GM12878 (cell line): ENCODE results near the gene RALBP1. TPM values are rescaled to one million over a fixed set of nuclear protein-coding genes. Genes with fewer than 3 reads are reported as not detected.

Source experiments
- ATAC-seq: fragments of 200-7000 bp; cut with Tn5 transposase; 3 replicates; pipeline ENCODE4 v1.9.1; 2020; ENCODE audit warnings: mild to moderate bottlenecking, moderate library complexity
- BruUV-seq: library from RNA; stranded (reverse); fragments of 400-500 nt; replicated peaks from 2 replicates; lab custom pipeline; 2021; lab: Mats Ljungman, UMichigan
- CTCF ChIA-PET: fragments of 300-600 bp; sonication (Branson Sonifier 250); formaldehyde crosslinking; extraction: SDS; loops from one replicate; lab custom pipeline; 2021; ENCODE audit warnings: inconsistent platforms; lab: Yijun Ruan, JAX
- POLR2A ChIA-PET: fragments of 350-600 bp; formaldehyde crosslinking; extraction: SDS; loops from one replicate; lab custom pipeline; 2021; ENCODE audit warnings: inconsistent platforms; lab: Charles Lee
- RAD21 ChIA-PET: fragments of 300-600 bp; sonication (Branson Sonifier 250); formaldehyde crosslinking; loops from one replicate; lab custom pipeline; 2023; ENCODE audit warnings: antibody characterized with exemption; ENCODE audit not compliant: unreplicated experiment; lab: Charles Lee
- SMC1A ChIA-PET: fragments of 300-600 bp; sonication (Branson Sonifier 250); formaldehyde crosslinking; loops from one replicate; lab custom pipeline; 2023; ENCODE audit not compliant: unreplicated experiment, uncharacterized antibody; lab: Charles Lee
- DNase-seq: peaks from one replicate; pipeline ENCODE4 v3.0.0-alpha.2; 2011; ENCODE audit warnings: low read depth, low spot score
- FAIRE-seq: peaks from 3 replicates; lab custom pipeline; 2011; peaks lifted over from hg19 to GRCh38; lab: Jason Lieb, UNC
- H2AFZ ChIP-seq: 2 replicates; pipeline ENCODE4 v1.6.0; 2011; ENCODE audit warnings: low read depth, low read length, control low read depth; ENCODE audit not compliant: control insufficient read depth
- H3K27ac ChIP-seq: 2 replicates; pipeline ENCODE4 v1.5.1; 2011; ENCODE audit warnings: control low read depth; ENCODE audit not compliant: control insufficient read depth, insufficient read depth
- H3K27me3 ChIP-seq, 2 experiments: replicated peaks in 1 of 2; 2 replicates each; pipeline versions ENCODE4 v1.6.0 to v1.6.1; 2011; ENCODE audit warnings: low read length in 1 of 2; ENCODE audit not compliant: control insufficient read depth in 2 of 2, insufficient read depth in 2 of 2
- H3K36me3 ChIP-seq, 2 experiments: 2 replicates each; pipeline ENCODE4 v1.5.1; 2011; ENCODE audit warnings: low read length in 1 of 2; ENCODE audit not compliant: control insufficient read depth in 2 of 2, insufficient read depth in 2 of 2
- H3K4me1 ChIP-seq: 2 replicates; pipeline ENCODE4 v1.6.1; 2011; ENCODE audit warnings: mild to moderate bottlenecking, low read length, moderate library complexity, mixed read lengths; ENCODE audit not compliant: control insufficient read depth, insufficient read depth
- H3K4me2 ChIP-seq: 2 replicates; pipeline ENCODE4 v1.6.0; 2011; ENCODE audit warnings: control low read depth; ENCODE audit not compliant: control insufficient read depth, insufficient read depth
- H3K4me3 ChIP-seq: fragments of 200-600 bp; sonication (generic); 2 replicates; pipeline ENCODE4 v1.5.1; 2016
- H3K79me2 ChIP-seq: 2 replicates; pipeline ENCODE4 v1.6.0; 2011; ENCODE audit warnings: low read length; ENCODE audit not compliant: control insufficient read depth, insufficient read depth
- H3K9ac ChIP-seq: 2 replicates; pipeline ENCODE4 v1.8.0; 2011; ENCODE audit warnings: low read length, control low read depth, mixed read lengths; ENCODE audit not compliant: control insufficient read depth, insufficient read depth
- H3K9me3 ChIP-seq: replicated peaks from 3 replicates; pipeline ENCODE4 v1.5.1; 2011; ENCODE audit warnings: mild to moderate bottlenecking, low read length; ENCODE audit not compliant: control insufficient read depth, insufficient read depth
- H4K20me1 ChIP-seq: 2 replicates; pipeline ENCODE4 v1.6.0; 2011; ENCODE audit not compliant: control insufficient read depth, insufficient read depth
- BMI1 ChIP-seq: fragments of 450-650 bp; IDR thresholded peaks from 2 replicates; pipeline ENCODE4 v1.6.1; 2016; ENCODE audit warnings: mild to moderate bottlenecking, moderate library complexity, borderline replicate concordance
- EGR1 ChIP-seq, 2 experiments: IDR thresholded peaks; 1 replicate in 1 of 2; 2 replicates in 1 of 2; pipeline ENCODE4 v1.6.1; 2011 to 2012; ENCODE audit warnings: low read depth in 2 of 2, low read length in 2 of 2, borderline replicate concordance in 1 of 2, mild to moderate bottlenecking in 1 of 2, moderate library complexity in 1 of 2
- ETV6 ChIP-seq, 2 experiments: fragments of 450-650 bp in 1 of 2; IDR thresholded peaks in 1 of 2; conservative IDR thresholded peaks in 1 of 2; 2 replicates each; pipeline ENCODE4 v1.6.1; 2014; ENCODE audit warnings: antibody characterized with exemption in 1 of 2, borderline replicate concordance in 1 of 2, low read depth in 1 of 2, mild to moderate bottlenecking in 1 of 2, moderate library complexity in 1 of 2
- FOXK2 ChIP-seq: fragments of 450-650 bp; IDR thresholded peaks from 2 replicates; pipeline ENCODE4 v1.6.1; 2017; ENCODE audit warnings: mild to moderate bottlenecking, moderate library complexity
- HCFC1 ChIP-seq: fragments of 150-350 bp; IDR thresholded peaks from 2 replicates; pipeline ENCODE4 v1.6.1; 2014; ENCODE audit warnings: low read length
- JUND ChIP-seq: IDR thresholded peaks from 2 replicates; pipeline ENCODE4 v1.6.1; 2012; ENCODE audit warnings: low read depth, mild to moderate bottlenecking, low read length, improper control_type of control experiment, moderate library complexity
- NBN ChIP-seq: fragments of 450-650 bp; IDR thresholded peaks from 2 replicates; pipeline ENCODE4 v1.6.1; 2016
- NFYA ChIP-seq: IDR thresholded peaks from 2 replicates; pipeline ENCODE4 v1.6.1; 2011; ENCODE audit warnings: low read depth, mild to moderate bottlenecking, low read length, improper control_type of control experiment, borderline replicate concordance
- SREBF1 ChIP-seq: IDR thresholded peaks from 2 replicates; pipeline ENCODE4 v1.6.1; 2012; ENCODE audit warnings: mild to moderate bottlenecking, low read length
- ZNF274 ChIP-seq: IDR thresholded peaks from one replicate; pipeline ENCODE4 v1.8.0; 2011; ENCODE audit not compliant: insufficient read length, insufficient read depth
- WGBS: methylation state at CpG from one replicate; pipeline ENCODE4 v1.1.6; 2016; ENCODE audit warnings: low lambda C conversion rate; ENCODE audit not compliant: insufficient replicate concordance, insufficient coverage; ENCODE audit errors: missing lambda C conversion rate; 5-methylcytosine and 5-hydroxymethylcytosine counted together
- in situ Hi-C: fragments of 300-500 bp; cut with MboI; formaldehyde crosslinking; loops from 9 replicates; pipeline ENCODE4 v1.14.3; 2018; ENCODE audit warnings: mixed read lengths
- intact Hi-C: fragments of 100-400 bp; cut with micrococcal nuclease; formaldehyde crosslinking; loops from one replicate; pipeline ENCODE4 v1.14.2; 2022; ENCODE audit not compliant: unreplicated experiment
- polyA plus RNA-seq, 11 experiments: library from polyadenylated mRNA; depleted of rRNA in 4 of 11; unstranded in 6 of 11; stranded (reverse) in 5 of 11; fragments of >200 nt; fragmentation: Nextera tagmentation in 4 of 11; fragmentation: Illumina TruSeq in 1 of 11; extraction: Ambion mirVana in 4 of 11; extraction: Trizol in 1 of 11; gene quantifications; 1 replicate in 1 of 11; 2 replicates in 10 of 11; pipeline versions ENCODE4 v1.2.1 to v1.2.3, GENCODE V29; 2011 to 2016; ENCODE audit warnings: inconsistent platforms in 2 of 11, missing spikeins in 2 of 11, low read depth in 1 of 11
- total RNA-seq, 4 experiments: library from RNA; depleted of rRNA in 3 of 4; stranded (reverse); fragments of >200 nt in 3 of 4; fragmentation: Illumina TruSeq in 1 of 4; extraction: Trizol in 1 of 4; gene quantifications; 2 replicates each; pipeline versions ENCODE4 v1.2.1 to v1.2.3, GENCODE V29; 2013 to 2021
- TF ChIP-seq, protein P1 (sequence below): fragments of 450-650 bp; formaldehyde crosslinking; IDR thresholded peaks from 2 replicates; pipeline ENCODE4 v1.4.0; 2020; ENCODE audit warnings: mild to moderate bottlenecking, moderate library complexity
- TF ChIP-seq, protein P2 (sequence below), 3 experiments: IDR thresholded peaks in 2 of 3; conservative IDR thresholded peaks in 1 of 3; 2 replicates each; pipeline ENCODE4 v1.5.1; 2011; ENCODE audit warnings: low read depth in 3 of 3, low read length in 3 of 3, mild to moderate bottlenecking in 3 of 3, control low read depth in 2 of 3, moderate library complexity in 2 of 3, inconsistent platforms in 1 of 3, mixed read lengths in 1 of 3; ENCODE audit not compliant: control insufficient read depth in 2 of 3, insufficient read depth in 1 of 3; ENCODE audit errors: extremely low read depth in 1 of 3
- TF ChIP-seq, protein P3 (sequence below): IDR thresholded peaks from 2 replicates; pipeline ENCODE4 v1.6.1; 2011; ENCODE audit warnings: low read depth, mild to moderate bottlenecking, low read length, moderate library complexity, borderline replicate concordance; ENCODE audit errors: extremely low read depth
- TF ChIP-seq, protein P4 (sequence below): fragments of 450-650 bp; IDR thresholded peaks from 2 replicates; pipeline ENCODE4 v1.6.1; 2016; ENCODE audit warnings: mild to moderate bottlenecking
- TF ChIP-seq, protein P5 (sequence below): IDR thresholded peaks from 2 replicates; pipeline ENCODE4 v1.6.1; 2012; ENCODE audit warnings: low read depth, low read length, improper control_type of control experiment

Gene RALBP1
- total and polyA plus RNA-seq, 10 of the 15 experiments (the other 5 are each of a cell fraction or from before 2014, with no cell fraction given), result 11.2 to 46.9 (median 41.8) TPM

DNA sequence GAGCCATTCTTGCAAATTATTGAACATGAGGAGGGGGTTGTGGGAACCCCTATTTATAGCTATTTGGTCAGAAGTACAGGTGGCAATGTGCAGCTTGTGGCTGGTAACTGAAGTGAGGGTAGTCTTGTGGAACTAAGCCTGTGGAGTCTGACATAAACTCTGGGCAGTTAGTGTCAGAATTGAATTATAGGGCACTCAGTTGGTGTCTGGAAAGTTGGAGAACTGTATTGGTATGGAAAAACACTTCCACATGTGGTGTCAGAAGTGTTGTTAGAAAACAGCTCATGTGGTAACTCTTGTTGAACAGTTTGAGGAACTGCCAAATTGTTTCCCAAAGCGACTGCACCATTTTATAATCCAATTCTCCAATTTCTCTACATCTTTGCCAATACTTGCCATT lies 7.5 kb downstream of the RALBP1 start (continued):
- TF ChIP-seq, protein P1, sequence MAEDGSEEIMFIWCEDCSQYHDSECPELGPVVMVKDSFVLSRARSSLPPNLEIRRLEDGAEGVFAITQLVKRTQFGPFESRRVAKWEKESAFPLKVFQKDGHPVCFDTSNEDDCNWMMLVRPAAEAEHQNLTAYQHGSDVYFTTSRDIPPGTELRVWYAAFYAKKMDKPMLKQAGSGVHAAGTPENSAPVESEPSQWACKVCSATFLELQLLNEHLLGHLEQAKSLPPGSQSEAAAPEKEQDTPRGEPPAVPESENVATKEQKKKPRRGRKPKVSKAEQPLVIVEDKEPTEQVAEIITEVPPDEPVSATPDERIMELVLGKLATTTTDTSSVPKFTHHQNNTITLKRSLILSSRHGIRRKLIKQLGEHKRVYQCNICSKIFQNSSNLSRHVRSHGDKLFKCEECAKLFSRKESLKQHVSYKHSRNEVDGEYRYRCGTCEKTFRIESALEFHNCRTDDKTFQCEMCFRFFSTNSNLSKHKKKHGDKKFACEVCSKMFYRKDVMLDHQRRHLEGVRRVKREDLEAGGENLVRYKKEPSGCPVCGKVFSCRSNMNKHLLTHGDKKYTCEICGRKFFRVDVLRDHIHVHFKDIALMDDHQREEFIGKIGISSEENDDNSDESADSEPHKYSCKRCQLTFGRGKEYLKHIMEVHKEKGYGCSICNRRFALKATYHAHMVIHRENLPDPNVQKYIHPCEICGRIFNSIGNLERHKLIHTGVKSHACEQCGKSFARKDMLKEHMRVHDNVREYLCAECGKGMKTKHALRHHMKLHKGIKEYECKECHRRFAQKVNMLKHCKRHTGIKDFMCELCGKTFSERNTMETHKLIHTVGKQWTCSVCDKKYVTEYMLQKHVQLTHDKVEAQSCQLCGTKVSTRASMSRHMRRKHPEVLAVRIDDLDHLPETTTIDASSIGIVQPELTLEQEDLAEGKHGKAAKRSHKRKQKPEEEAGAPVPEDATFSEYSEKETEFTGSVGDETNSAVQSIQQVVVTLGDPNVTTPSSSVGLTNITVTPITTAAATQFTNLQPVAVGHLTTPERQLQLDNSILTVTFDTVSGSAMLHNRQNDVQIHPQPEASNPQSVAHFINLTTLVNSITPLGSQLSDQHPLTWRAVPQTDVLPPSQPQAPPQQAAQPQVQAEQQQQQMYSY (CRISPR knock-in tag), result no peak
- no peak for TF ChIP-seq ETV6 (conservative IDR thresholded peaks at IDR 0.05 in 1 of 2, IDR thresholded peaks at IDR 0.05 in 1 of 2; ENCODE audit: borderline replicate concordance in 1 of 2, low read depth in 1 of 2)
- no peak for TF ChIP-seq ZNF274
- TF ChIP-seq SREBF1, result no peak
- no peak for TF ChIP-seq EGR1 (IDR thresholded peaks at IDR 0.05; ENCODE audit: borderline replicate concordance in 1 of 2, low read depth in 2 of 2, low read length in 2 of 2)
- TF ChIP-seq NBN, result no peak
- TF ChIP-seq BMI1, result no peak

DNA sequence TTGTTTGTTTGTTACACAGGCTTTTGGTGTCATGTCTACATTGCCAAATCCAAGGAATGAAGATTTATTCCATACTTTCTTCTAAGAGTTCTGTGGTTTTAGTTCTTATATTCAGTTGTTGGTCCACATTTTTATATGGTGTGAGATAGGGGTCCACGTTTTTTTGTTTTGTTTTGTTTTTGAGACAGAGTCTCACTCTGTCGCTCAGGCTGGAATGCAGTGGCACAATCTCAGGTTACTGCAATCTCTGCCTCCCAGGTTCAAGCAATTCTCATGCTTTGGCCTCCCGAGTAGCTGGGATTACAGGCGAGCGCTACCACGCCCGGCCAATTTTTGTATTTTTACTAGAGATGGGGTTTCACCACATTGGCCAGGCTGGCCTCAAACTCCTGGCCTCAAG lies 8.2 kb downstream of the RALBP1 start:
- CTCF ChIA-PET, result interaction anchor here (1.4 kb wide), 1 partner anchor 9 kb away, joined by 3 read pairs; no protein-coding TSS in a partner anchor
- Histone ChIP-seq H3K27ac (no peak overlapping the region), H3K36me3 (peaks cover 0 to 3% of the 10 kb centered on the region in 2 experiments; a peak in 1 of 4 replicates), H3K9ac (no peak overlapping the region), H2AFZ (no peak overlapping the region), H4K20me1 (no peaks in the 10 kb centered on the region), H3K4me1 (peaks cover 9% of the 10 kb centered on the region), H3K9me3 (no peaks in the 10 kb centered on the region; the same call in 1 of the 3 replicates), H3K4me2 (no peak overlapping the region), H3K4me3 (no peak overlapping the region), H3K79me2 (peaks cover 48% of the 10 kb centered on the region), H3K27me3 (no peaks in the 10 kb centered on the region)
- BruUV-seq, result no TSS peak
- DNase-seq (no peak), ATAC-seq (no peak), FAIRE-seq (no peak)
- RAD21 ChIA-PET, result no interaction called here
- 92% methylated on average over 7 of the region's 7 CpGs for WGBS
- intact Hi-C loops (no loop called here), in situ Hi-C loops (no loop called here)
- SMC1A ChIA-PET, result interaction anchor here (1.0 to 1.2 kb wide), 2 partner anchors 10 to 33 kb away, joined by 3 read pairs; no protein-coding TSS in a partner anchor
- POLR2A ChIA-PET, result no interaction called here
- TF ChIP-seq NFYA (no peak), FOXK2 (no peak), JUND (no peak), HCFC1 (no peak)
- TF ChIP-seq, protein P2, sequence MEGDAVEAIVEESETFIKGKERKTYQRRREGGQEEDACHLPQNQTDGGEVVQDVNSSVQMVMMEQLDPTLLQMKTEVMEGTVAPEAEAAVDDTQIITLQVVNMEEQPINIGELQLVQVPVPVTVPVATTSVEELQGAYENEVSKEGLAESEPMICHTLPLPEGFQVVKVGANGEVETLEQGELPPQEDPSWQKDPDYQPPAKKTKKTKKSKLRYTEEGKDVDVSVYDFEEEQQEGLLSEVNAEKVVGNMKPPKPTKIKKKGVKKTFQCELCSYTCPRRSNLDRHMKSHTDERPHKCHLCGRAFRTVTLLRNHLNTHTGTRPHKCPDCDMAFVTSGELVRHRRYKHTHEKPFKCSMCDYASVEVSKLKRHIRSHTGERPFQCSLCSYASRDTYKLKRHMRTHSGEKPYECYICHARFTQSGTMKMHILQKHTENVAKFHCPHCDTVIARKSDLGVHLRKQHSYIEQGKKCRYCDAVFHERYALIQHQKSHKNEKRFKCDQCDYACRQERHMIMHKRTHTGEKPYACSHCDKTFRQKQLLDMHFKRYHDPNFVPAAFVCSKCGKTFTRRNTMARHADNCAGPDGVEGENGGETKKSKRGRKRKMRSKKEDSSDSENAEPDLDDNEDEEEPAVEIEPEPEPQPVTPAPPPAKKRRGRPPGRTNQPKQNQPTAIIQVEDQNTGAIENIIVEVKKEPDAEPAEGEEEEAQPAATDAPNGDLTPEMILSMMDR (IDR thresholded peaks at IDR 0.05 in 2 of 3, conservative IDR thresholded peaks at IDR 0.05 in 1 of 3; ENCODE audit: control insufficient read depth in 2 of 3, extremely low read depth in 1 of 3, insufficient read depth in 1 of 3, low read depth in 3 of 3, low read length in 3 of 3), result no peak
- TF ChIP-seq, protein P3, sequence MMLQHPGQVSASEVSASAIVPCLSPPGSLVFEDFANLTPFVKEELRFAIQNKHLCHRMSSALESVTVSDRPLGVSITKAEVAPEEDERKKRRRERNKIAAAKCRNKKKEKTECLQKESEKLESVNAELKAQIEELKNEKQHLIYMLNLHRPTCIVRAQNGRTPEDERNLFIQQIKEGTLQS, result no peak
- TF ChIP-seq, protein P4, sequence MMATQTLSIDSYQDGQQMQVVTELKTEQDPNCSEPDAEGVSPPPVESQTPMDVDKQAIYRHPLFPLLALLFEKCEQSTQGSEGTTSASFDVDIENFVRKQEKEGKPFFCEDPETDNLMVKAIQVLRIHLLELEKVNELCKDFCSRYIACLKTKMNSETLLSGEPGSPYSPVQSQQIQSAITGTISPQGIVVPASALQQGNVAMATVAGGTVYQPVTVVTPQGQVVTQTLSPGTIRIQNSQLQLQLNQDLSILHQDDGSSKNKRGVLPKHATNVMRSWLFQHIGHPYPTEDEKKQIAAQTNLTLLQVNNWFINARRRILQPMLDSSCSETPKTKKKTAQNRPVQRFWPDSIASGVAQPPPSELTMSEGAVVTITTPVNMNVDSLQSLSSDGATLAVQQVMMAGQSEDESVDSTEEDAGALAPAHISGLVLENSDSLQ, result no peak
- TF ChIP-seq, protein P5, sequence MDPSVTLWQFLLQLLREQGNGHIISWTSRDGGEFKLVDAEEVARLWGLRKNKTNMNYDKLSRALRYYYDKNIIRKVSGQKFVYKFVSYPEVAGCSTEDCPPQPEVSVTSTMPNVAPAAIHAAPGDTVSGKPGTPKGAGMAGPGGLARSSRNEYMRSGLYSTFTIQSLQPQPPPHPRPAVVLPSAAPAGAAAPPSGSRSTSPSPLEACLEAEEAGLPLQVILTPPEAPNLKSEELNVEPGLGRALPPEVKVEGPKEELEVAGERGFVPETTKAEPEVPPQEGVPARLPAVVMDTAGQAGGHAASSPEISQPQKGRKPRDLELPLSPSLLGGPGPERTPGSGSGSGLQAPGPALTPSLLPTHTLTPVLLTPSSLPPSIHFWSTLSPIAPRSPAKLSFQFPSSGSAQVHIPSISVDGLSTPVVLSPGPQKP, result no peak
